NOMO-1 treated with DMSO at 0.1 percent for 48 hours (cell line): ENCODE measurements around the gene NPIPB2.
"Not testable (repeated sequence)": the region's sequence is repeated elsewhere in the genome, so short reads cannot be mapped to it uniquely, and the experiment has no call there.

ENCODE experiments used
- DNase-seq: peaks from one replicate; lab custom pipeline; 2025; ENCODE audit not compliant: unreplicated experiment; lab: John Stamatoyannopoulos, UW

NPIPB2 gene

GRCh38 chr16:11941945-11942344, at the start of gene NPIPB2:
NPIPB2 (minus strand) TSS chr16:11942045; CDS start chr16:11942045, 0 bp downstream.
- DNase-seq = not testable (repeated sequence)

- no peak for DNase-seq
Measured at GRCh38 chr16:11990702-11991390, 49.0 kb upstream of the NPIPB2 start.

- DNase-seq = no peak
Measured at GRCh38 chr16:11988258-11988978, 46.6 kb upstream of the NPIPB2 start.

DNA sequence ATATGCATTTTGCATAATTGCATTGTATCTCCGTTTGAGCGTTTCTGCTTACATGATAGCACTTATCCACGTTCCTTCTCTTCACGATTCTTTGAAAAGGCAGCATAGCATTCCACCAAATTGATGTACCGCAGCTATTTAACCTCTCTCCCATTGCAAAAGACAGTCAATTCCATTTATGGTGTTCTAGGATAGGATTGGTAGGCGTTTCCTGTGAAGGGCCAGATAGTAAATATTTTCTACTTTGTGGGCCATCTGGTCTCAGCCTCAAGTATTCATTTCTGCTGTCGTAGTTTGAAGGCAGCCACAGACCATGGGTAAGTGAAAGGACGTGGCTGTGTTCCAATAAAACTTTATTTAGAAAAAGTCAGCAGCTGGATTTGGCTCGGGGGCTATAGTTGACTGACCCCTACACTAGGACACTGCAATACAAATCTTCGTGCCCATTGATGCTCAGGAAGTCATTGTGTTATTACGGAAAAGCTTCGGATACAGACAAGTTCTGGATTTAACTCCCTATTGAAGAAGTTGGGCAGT, 44.7 kb upstream of the NPIPB2 start:
- DNase-seq = no peak

DNA sequence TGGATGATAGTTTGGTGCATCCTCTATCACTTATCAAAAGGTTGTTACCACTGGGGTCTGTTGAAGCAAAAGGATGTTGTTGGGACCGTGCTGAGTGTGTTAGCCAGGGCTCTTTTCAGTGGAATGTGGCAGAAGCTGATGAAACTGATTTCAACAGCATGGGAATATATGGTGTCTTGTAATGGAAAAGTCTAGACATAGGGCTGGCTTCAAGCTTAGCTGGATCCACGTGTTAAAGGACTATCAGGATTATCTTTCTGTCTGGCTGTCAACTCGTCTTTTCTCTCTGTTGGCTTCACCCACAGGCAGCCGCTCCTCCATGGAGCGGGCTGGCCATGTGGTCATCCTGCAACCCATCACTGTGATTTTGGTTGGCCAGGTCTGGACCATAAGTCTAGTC, 43.4 kb upstream of the NPIPB2 start:
- no peak for DNase-seq

DNA sequence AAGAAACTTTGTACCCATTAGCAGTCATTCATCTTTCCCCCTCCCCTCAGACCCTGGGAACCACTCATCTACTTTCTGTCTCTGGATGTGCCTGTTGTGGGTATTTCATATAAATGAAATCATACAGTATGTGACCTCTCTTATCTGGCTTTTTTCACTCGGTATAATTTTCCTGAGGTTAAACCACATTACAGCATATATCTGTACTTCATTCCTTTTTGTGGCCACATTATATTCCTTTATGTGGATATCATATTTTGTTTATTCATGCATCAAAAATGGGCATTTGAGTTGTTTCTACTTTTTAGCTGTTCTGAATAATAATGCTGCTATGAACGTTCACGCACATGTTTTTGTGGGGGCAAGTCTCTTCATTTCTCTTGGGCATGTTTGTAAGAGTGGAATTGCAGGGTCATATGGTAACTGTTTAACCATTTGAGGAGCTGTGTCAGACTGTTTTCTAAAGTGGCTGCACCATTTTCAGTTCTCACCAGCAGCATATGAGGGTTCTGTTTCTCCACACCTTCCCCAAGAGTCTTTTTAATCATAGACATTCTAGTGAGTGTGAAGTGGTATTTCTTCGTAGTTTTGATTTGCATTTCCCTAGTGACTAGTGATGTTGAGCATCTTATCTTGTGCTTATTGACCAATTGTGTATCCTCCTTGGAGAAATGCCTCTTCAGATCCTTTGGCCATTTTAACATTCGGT, 38.4 kb upstream of the NPIPB2 start:
- no peak for DNase-seq

- no peak for DNase-seq
Measured at GRCh38 chr16:11979013-11979672, 37.3 kb upstream of the NPIPB2 start.

GRCh38 chr16:11978080-11978479, 36.2 kb upstream of the NPIPB2 start:
- no peak for DNase-seq

GRCh38 chr16:11977376-11978041, 35.7 kb upstream of the NPIPB2 start:
- no peak for DNase-seq

GRCh38 chr16:11976850-11977375, 35.1 kb upstream of the NPIPB2 start:
- no peak for DNase-seq

DNA sequence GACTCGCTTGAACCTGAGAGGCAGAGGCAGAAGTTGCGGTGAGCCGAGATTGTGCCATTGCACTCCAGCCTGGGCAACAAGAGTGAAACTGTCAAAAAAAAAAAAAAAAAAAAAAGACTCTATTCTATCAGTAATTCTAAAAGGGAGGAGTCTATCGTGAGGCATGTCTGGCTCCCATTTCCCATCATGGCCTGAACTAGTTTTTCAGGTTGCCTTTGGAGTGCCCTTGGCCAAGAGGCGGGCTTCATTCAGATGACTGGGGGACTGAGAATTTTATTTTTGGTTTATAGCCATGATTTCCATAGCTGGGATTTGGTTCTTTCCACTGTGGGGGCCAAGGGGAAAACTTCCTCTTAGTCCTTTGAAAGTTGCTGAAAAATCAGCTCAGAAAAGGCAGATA, 31.2 kb upstream of the NPIPB2 start:
- DNase-seq = no peak

- DNase-seq = no peak
Measured at GRCh38 chr16:11972128-11972527, 30.3 kb upstream of the NPIPB2 start.

DNA sequence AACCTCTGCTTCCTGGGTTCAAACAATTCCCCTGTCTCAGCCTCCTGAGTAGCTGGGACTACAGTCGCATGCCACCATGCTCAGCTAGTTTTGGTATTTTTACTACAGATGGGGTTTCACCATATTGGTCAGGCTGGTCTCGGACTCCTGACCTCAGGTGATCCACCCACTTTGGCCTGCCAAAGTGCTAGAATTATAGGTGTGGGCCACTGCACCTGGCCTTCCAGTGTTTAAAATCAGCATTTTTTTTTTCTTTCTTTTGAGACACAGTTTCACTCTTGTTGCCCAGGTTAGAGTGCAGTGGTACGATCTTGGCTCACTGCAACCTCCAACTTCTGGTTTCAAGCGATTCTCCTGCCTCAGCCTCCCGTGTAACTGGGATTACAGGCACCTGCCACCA, 28.4 kb upstream of the NPIPB2 start:
- not testable (repeated sequence) for DNase-seq

GRCh38 chr16:11968577-11968976, 26.7 kb upstream of the NPIPB2 start:
- no peak for DNase-seq

DNA sequence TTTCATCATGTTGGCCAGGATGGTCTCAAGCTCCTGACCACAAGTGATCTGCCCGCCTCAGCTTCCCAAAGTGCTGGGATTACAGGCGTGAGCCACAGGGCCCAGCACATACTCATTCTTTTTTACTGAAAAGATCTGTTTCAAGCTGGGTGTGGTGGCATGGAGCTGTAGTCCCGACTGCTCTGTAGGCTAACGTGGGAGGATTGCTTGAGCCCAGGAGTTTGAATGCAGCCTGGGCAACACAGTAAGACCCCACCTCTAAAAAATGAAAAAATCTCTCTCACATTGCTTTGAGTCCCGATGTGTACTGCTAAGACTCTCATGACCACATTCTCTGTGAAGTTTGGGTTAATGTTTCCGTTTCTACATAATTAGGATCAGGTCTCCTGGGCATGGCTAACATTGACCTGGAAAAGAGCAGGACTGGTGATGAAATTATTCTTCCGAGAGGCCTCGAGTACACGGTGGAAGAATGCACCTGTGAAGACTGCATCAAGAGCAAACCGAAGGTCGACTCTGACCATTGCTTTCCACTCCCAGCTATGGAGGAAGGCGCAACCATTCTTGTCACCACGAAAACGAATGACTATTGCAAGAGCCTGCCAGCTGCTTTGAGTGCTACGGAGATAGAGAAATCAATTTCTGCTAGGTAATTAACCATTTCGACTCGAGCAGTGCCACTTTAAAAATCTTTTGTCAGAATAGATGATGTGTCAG, 25.5 kb upstream of the NPIPB2 start:
- DNase-seq = no peak

DNA sequence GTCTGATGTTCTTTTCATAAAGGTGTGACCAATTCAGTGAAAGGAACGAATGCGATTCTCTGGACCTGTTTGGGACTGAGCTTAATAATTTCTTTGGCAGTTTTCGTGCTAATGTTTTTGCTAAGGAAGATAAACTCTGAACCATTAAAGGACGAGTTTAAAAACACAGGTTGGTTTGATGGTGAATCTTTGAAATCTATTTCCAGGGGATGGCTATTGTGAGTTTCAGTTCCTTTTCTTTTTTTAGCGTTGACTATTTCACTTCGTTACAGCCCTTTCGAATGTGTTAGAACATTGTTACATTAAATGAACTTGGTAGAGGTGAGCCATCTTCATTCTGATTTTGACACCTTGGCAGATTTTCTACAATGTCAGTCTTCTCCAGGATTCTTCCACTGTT, 24.3 kb upstream of the NPIPB2 start:
- peak; percentile 75 for DNase-seq

DNA sequence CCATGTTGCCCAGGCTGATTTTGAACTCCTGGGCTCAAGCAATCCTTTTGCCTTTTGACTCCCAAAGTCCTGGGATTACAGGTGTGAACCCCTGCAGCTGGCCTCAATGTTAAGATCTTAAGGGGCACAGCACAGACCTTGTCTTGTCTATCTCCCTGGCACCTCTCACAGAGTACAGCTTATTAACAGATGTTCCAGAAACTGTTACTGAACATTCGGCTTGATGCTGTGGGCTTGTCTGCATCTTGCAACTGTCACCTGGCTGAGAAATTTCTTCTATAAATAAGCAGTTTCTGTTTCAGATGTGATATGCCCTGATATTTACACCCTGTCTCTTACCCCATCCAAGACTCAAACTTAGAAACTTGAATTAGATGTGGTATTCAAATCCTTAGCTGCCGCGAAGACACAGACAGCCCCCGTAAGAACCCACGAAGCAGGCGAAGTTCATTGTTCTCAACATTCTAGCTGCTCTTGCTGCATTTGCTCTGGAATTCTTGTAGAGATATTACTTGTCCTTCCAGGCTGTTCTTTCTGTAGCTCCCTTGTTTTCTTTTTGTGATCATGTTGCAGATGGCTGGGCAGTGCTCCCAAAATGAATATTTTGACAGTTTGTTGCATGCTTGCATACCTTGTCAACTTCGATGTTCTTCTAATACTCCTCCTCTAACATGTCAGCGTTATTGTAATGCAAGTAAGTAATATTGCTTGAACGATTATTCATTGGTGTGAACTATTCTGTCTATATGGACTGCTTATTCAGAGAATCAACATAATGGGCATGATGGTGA, 23.1 kb upstream of the NPIPB2 start, which contains the start of gene TNFRSF17:
Gene TNFRSF17, plus strand, starts transcription at position 450 of the 791 bp plus-strand sequence. Its CDS starts 115 bp downstream, at position 565.
- DNase-seq = no peak

DNA sequence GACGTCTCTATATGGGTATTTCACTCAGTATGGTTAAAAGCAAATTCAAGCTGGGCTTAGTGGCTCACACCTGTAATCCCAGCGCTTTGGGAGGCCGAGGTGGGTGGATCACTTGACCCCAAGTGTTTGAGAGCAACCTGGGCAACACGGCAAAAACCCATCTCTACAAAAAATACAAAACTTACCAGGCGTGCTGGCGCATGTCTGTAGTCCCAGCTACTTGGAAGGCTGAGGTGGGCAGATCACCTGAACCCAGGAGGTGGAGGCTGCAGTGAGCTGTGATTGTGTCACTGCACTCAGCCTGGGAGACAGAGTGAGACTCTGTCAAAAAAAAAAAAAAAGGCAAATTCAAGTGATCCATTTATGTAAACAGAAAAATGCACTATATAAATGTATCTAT, 21.9 kb upstream of the NPIPB2 start:
- DNase-seq = no peak

- not testable (repeated sequence) for DNase-seq
Measured at GRCh38 chr16:11962978-11963377, 21.1 kb upstream of the NPIPB2 start.
